HepG2 (cell line): ENCODE measurements around the gene TOMM7. TPM values are rescaled to one million over a fixed set of nuclear protein-coding genes. Genes with fewer than 3 reads are reported as not detected.

Experiments used
- AGO2 ChIP-seq: fragments of 200-400 bp; formaldehyde crosslinking; optimal IDR thresholded peaks from 2 replicates; pipeline ENCODE3; 2017; ENCODE audit warnings: mild to moderate bottlenecking, low read depth, low read length, moderate library complexity
- BORCS8-MEF2B ChIP-seq: sonication (generic); formaldehyde crosslinking; IDR thresholded peaks from 2 replicates; pipeline ENCODE4 v1.8.0; 2022; ENCODE audit warnings: mild to moderate bottlenecking, missing genetic modification reagents
- BRD4 ChIP-seq: sonication (generic); formaldehyde crosslinking; IDR thresholded peaks from 2 replicates; pipeline ENCODE4 v1.4.0; 2020; ENCODE audit warnings: missing genetic modification reagents
- EHMT2 ChIP-seq: fragments of 200-600 bp; sonication (generic); IDR thresholded peaks from 2 replicates; pipeline ENCODE4 v1.7.0; 2017; ENCODE audit warnings: antibody characterized with exemption, low read depth, low read length, borderline replicate concordance
- GABPB1 ChIP-seq: IDR thresholded peaks from 2 replicates; pipeline ENCODE4 v1.6.1; 2016; ENCODE audit warnings: mild to moderate bottlenecking, missing genetic modification reagents, moderate library complexity, missing compliant biosample characterization
- KLF15 ChIP-seq: sonication (generic); formaldehyde crosslinking; IDR thresholded peaks from 2 replicates; pipeline ENCODE4 v1.8.1; 2023; ENCODE audit warnings: borderline replicate concordance, mild to moderate bottlenecking, inconsistent platforms, missing genetic modification reagents, mixed read lengths
- MAX ChIP-seq: IDR thresholded peaks from 2 replicates; pipeline ENCODE4 v1.6.1; 2012; ENCODE audit warnings: inconsistent platforms
- PBX3 ChIP-seq: sonication (generic); formaldehyde crosslinking; IDR thresholded peaks from 2 replicates; pipeline ENCODE4 v1.8.1; 2023; ENCODE audit warnings: missing genetic modification reagents, inconsistent platforms, borderline replicate concordance
- SALL2 ChIP-seq: sonication (generic); formaldehyde crosslinking; IDR thresholded peaks from 2 replicates; pipeline ENCODE4 v1.8.1; 2023; ENCODE audit warnings: mild to moderate bottlenecking, missing genetic modification reagents, inconsistent platforms
- SMAD1 ChIP-seq: sonication (generic); formaldehyde crosslinking; IDR thresholded peaks from 2 replicates; pipeline ENCODE4 v1.4.0; 2020; ENCODE audit warnings: missing genetic modification reagents, low read depth, mild to moderate bottlenecking, borderline replicate concordance
- TFDP1 ChIP-seq: IDR thresholded peaks from 2 replicates; pipeline ENCODE4 v1.6.1; 2016; ENCODE audit warnings: missing compliant biosample characterization, missing genetic modification reagents, borderline replicate concordance
- ZBED4 ChIP-seq: sonication (generic); formaldehyde crosslinking; IDR thresholded peaks from 2 replicates; pipeline ENCODE4 v1.4.0; 2020; ENCODE audit warnings: missing genetic modification reagents, borderline replicate concordance
- ZNF10 ChIP-seq: sonication (generic); formaldehyde crosslinking; IDR thresholded peaks from 2 replicates; pipeline ENCODE4 v1.4.0; 2020; ENCODE audit warnings: mild to moderate bottlenecking, low read depth, missing genetic modification reagents, borderline replicate concordance
- ZNF235 ChIP-seq: sonication (generic); formaldehyde crosslinking; IDR thresholded peaks from 2 replicates; pipeline ENCODE4 v1.8.1; 2023; ENCODE audit warnings: mild to moderate bottlenecking, missing genetic modification reagents, borderline replicate concordance
- ZNF276 ChIP-seq: sonication (generic); formaldehyde crosslinking; IDR thresholded peaks from 2 replicates; pipeline ENCODE4 v1.4.0; 2020; ENCODE audit warnings: mild to moderate bottlenecking, low read depth, missing genetic modification reagents
- ZNF776 ChIP-seq: sonication (generic); formaldehyde crosslinking; IDR thresholded peaks from 2 replicates; pipeline ENCODE4 v1.4.0; 2020; ENCODE audit warnings: mild to moderate bottlenecking, missing genetic modification reagents
- ZNF790 ChIP-seq: sonication (generic); formaldehyde crosslinking; IDR thresholded peaks from 2 replicates; pipeline ENCODE4 v1.8.0; 2022; ENCODE audit warnings: missing genetic modification reagents, mild to moderate bottlenecking, borderline replicate concordance
- ZUFSP ChIP-seq: sonication (generic); formaldehyde crosslinking; IDR thresholded peaks from 2 replicates; pipeline ENCODE4 v1.9.0; 2021; ENCODE audit warnings: missing genetic modification reagents, mild to moderate bottlenecking, borderline replicate concordance
- polyA plus RNA-seq, 8 experiments: library from polyadenylated mRNA; depleted of rRNA in 3 of 8; stranded (reverse) in 7 of 8; unstranded in 1 of 8; fragments of >200 nt; fragmentation: Illumina TruSeq in 4 of 8; extraction: Trizol in 4 of 8; gene quantifications; 2 replicates each; pipeline versions ENCODE4 v1.2.1 to v1.2.3, GENCODE V29; 2011 to 2016; ENCODE audit warnings: low read depth in 4 of 8, missing spikeins in 1 of 8, mixed read lengths in 1 of 8; ENCODE audit not compliant: insufficient read depth in 1 of 8
- total RNA-seq, 5 experiments: library from RNA; depleted of rRNA; stranded (reverse); fragments of >200 nt; fragmentation: Illumina TruSeq; extraction: Trizol; gene quantifications; 2 replicates each; pipeline ENCODE4 v1.2.3, GENCODE V29; 2016; ENCODE audit warnings: low read depth in 1 of 5

The TOMM7 gene
- total and polyA plus RNA-seq, 2 of the 13 experiments (the other 11 are each of a cell fraction or from before 2014, with no cell fraction given), result 251 to 369 TPM

GRCh38 chr7:22786290-22786932 lies 36.2 kb downstream of the TOMM7 start (continued):
- TF ChIP-seq BRD4 (CRISPR knock-in tag) (no peak), ZNF10 (CRISPR knock-in tag) (no peak), ZNF276 (no peak), SALL2 (CRISPR knock-in tag) (no peak), ZNF790 (CRISPR knock-in tag) (no peak), GABPB1 (peak; percentile 25; the same call in 1 of the 2 replicates), MAX (peak; percentile 56; the same call in 1 of the 2 replicates), EHMT2 (peak; percentile 95), BORCS8-MEF2B (peak; percentile 68; the same call in 1 of the 2 replicates), SMAD1 (CRISPR knock-in tag) (no peak), ZBED4 (CRISPR knock-in tag) (no peak), KLF15 (no peak), PBX3 (CRISPR knock-in tag) (no peak), ZNF776 (CRISPR knock-in tag) (no peak), AGO2 (no peak), ZNF235 (CRISPR knock-in tag) (no peak), TFDP1 (CRISPR knock-in tag) (no peak; the same call in 1 of the 2 replicates), ZUFSP (CRISPR knock-in tag) (no peak)
